Coronary artery (tissue), 2 donors: ENCODE results near the gene KCNQ2.

Source experiments
- DNase-seq: peaks from one replicate; pipeline ENCODE4 v3.0.0-alpha.2; 2017; ENCODE audit warnings: low spot score
- H3K27ac ChIP-seq, 2 donors: fragments of 200-600 bp; sonication (generic); one replicate each; pipeline ENCODE4 v1.5.1; 2016 to 2019
- H3K4me3 ChIP-seq: fragments of 200-600 bp; sonication (generic); 2 replicates; pipeline ENCODE4 v1.5.1; 2016; ENCODE audit warnings: mild to moderate bottlenecking, moderate library complexity
- TF ChIP-seq, protein P1 (sequence below): fragments of 200-600 bp; sonication (generic); IDR thresholded peaks from one replicate; pipeline ENCODE4 v1.5.1; 2019; ENCODE audit warnings: antibody characterized with exemption

Gene KCNQ2

DNA sequence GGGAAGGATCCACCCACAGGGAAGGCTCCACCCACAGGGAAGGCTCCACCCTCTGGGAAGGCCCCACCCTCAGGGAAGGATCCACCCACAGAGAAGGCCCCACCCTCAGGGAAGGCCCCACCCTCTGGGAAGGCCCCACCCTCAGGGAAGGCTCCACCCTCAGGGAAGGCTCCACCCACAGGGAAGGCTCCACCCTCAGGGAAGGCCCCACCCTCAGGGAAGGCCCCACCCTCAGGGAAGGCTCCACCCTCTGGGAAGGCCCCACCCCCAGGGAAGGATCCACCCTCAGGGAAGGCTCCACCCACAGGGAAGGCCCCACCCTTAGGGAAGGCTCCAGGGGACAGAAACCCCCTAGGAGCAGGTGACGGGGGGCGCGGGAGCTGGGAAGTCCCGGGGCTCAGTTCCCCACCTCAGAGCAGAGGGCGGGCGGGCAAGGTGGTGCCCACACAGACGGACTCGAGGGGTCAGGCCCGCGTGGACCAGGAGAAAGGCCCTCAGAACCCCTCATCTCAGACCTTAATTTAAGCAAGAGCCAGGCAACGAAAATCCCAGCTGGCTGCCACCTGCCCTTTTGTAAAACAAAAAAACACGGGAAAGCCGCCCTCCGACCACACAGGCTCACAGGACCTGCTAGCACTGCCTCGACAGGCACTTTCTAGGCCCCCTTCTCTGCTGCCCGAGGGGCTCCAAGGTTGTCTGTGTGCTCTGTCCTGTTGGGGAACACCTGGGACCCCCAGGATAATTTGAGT, 39.7 kb downstream of the KCNQ2 start:
- Histone ChIP-seq H3K27ac (no peak overlapping the region), H3K4me3 (no peak overlapping the region)
- no peak for DNase-seq
- TF ChIP-seq, protein P1, sequence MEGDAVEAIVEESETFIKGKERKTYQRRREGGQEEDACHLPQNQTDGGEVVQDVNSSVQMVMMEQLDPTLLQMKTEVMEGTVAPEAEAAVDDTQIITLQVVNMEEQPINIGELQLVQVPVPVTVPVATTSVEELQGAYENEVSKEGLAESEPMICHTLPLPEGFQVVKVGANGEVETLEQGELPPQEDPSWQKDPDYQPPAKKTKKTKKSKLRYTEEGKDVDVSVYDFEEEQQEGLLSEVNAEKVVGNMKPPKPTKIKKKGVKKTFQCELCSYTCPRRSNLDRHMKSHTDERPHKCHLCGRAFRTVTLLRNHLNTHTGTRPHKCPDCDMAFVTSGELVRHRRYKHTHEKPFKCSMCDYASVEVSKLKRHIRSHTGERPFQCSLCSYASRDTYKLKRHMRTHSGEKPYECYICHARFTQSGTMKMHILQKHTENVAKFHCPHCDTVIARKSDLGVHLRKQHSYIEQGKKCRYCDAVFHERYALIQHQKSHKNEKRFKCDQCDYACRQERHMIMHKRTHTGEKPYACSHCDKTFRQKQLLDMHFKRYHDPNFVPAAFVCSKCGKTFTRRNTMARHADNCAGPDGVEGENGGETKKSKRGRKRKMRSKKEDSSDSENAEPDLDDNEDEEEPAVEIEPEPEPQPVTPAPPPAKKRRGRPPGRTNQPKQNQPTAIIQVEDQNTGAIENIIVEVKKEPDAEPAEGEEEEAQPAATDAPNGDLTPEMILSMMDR: no peak

DNA sequence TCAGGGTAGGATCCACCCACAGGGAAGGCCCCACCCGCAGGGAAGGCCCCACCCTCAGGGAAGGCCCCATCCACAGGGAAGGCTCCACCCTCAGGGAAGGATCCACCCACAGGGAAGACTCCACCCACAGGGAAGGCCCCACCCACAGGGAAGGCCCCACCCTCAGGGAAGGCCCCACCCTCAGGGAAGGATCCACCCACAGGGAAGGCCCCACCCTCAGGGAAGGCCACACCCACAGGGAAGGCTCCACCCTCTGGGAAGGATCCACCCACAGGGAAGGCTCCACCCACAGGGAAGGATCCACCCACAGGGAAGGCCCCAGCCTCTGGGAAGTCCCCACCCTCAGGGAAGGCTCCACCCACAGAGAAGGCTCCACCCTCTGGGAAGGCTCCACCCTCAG, 40.5 kb downstream of the KCNQ2 start:
- no peak for DNase-seq

GRCh38 chr20:63430891-63431290, 41.6 kb downstream of the KCNQ2 start:
- Histone ChIP-seq H3K4me3 (no peak overlapping the region), H3K27ac (no peak overlapping the region)
- TF ChIP-seq, protein P1: no peak
- DNase-seq: no peak

More for the DNA sequence above, 40.5 kb downstream of the KCNQ2 start:
- Histone ChIP-seq H3K27ac (no peak overlapping the region), H3K4me3 (no peak overlapping the region)
- TF ChIP-seq, protein P1: no peak

DNA sequence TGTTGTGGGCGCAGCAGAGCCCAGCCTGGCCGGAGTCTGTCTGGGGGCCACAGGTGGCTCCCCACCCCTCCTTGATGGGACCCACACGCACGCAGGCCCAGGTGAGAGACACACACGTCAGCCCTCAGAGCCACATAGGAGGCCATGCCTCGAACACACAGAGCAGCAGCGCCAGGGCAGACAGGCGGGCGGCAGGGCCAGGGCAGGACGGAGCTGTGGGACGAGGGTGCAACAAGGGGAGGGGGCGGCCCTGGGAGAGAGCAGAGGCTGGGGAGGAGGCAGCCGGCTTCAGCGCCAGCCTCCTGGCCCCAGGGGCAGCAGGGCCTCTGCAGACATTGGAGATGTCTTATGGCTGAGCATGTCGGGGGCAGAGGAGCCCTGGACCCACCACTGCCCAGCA, 42.5 kb downstream of the KCNQ2 start:
- no peak for DNase-seq
- TF ChIP-seq, protein P1: no peak
- Histone ChIP-seq H3K27ac (no peak overlapping the region), H3K4me3 (no peak overlapping the region)

DNA sequence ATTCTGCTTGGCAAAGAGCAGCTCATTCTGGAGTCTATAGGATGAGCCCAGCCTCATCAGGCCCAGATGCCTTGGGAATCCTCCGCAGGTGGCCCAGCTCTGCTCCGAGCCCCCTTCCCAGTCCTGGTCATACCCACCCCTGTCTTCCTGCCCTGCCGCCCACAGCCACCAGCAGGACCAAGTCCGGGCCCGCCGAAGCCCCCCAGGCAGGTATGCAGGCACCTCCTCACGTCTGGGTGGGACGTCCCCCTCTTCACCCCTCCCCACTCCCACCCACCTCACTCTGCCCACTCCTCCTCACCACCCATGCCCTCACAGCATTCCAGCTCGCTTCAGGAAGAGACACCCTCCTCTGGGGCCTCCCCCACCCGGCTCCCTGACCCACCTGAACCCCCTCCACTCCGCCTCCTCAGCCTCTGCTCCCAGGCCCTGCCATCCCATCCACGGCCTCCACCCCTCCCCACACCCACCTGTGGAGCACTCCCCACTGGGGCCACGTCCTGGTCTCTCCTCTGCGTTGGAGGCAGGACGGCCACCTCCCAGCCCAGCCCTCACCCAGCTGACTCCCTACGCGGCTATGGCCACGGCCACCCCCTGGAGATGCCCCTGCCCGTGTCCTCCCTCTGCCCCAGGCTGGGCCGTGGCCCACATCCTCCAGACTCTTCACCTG, 43.4 kb downstream of the KCNQ2 start:
- H3K27ac ChIP-seq: no peak overlapping the region
- H3K4me3 ChIP-seq: no peak overlapping the region
- TF ChIP-seq, protein P1: no peak
- DNase-seq: no peak

DNA sequence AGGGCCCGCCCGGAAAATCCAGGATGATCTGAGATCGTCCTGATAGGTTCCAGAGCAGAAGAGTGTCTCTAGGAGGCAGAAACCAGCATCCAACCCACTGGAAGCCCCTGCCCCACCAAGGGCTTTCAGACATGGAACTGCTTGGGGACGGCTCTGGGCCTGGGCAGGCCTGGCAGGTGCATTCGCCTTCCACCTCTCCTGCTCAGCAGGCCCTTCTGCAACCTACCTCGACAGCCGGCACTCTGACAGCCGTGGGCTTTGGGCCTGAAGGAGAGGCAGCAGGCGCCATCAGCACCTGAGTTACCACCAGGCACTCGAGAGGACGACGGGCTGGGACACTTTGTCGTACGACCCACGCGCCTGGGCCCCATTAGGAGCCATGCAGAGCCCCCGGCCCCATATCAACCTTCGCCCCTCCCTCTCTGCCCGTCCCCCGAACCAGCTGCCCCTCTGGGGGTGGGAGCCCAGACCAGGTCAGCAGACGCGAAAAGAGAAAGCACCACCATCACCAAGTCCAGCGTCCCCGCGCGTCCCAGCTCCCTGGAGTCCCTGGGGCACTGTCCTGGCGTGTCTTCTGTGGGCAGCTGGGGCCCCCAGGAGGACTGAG, 44.6 kb downstream of the KCNQ2 start:
- TF ChIP-seq, protein P1: no peak
- Histone ChIP-seq H3K4me3 (no peak overlapping the region), H3K27ac (no peak overlapping the region)
- DNase-seq: no peak
